WTC11 (cell line): ENCODE measurements around the gene MPP1. TPM values are rescaled to one million over a fixed set of nuclear protein-coding genes. Genes with fewer than 3 reads are reported as not detected.

Experiments
- ATAC-seq: fragments of 200-7000 bp; cut with Tn5 transposase; 2 replicates; pipeline ENCODE4 v1.10.0; 2021; ENCODE audit warnings: mild to moderate bottlenecking, moderate library complexity
- CTCF ChIA-PET: fragments of 300-600 bp; sonication (Branson Sonifier 250); formaldehyde crosslinking; loops from one replicate; lab custom pipeline; 2021; ENCODE audit warnings: antibody characterized with exemption; lab: Charles Lee
- POLR2A ChIA-PET: fragments of 350-600 bp; sonication (Branson Sonifier 250); formaldehyde crosslinking; loops from one replicate; lab custom pipeline; 2021; ENCODE audit warnings: antibody characterized with exemption; lab: Charles Lee
- DNase-seq: peaks from one replicate; pipeline ENCODE4 v3.0.0; 2021; ENCODE audit warnings: low spot score
- H3K27ac Mint-ChIP-seq: 2 replicates; pipeline ENCODE4 v1.8.0; 2021; ENCODE audit warnings: mixed read lengths
- H3K27me3 Mint-ChIP-seq: 2 replicates; pipeline ENCODE4 v1.8.0; 2021; ENCODE audit warnings: low read depth, mild to moderate bottlenecking, moderate library complexity, mixed read lengths
- H3K36me3 Mint-ChIP-seq: 2 replicates; pipeline ENCODE4 v1.8.0; 2021; ENCODE audit warnings: mixed read lengths
- H3K4me1 Mint-ChIP-seq: 2 replicates; pipeline ENCODE4 v1.8.0; 2022; ENCODE audit warnings: mixed read lengths
- H3K4me3 Mint-ChIP-seq: 2 replicates; pipeline ENCODE4 v1.8.0; 2021; ENCODE audit warnings: mild to moderate bottlenecking, moderate library complexity, mixed read lengths
- H3K9me3 Mint-ChIP-seq: 2 replicates; pipeline ENCODE4 v1.8.0; 2021; ENCODE audit warnings: mixed read lengths
- ATF1 ChIP-seq: sonication (generic); formaldehyde crosslinking; IDR thresholded peaks from 2 replicates; pipeline ENCODE4 v1.8.1; 2023; ENCODE audit warnings: mild to moderate bottlenecking, moderate library complexity, missing genetic modification reagents
- E2F1 ChIP-seq: sonication (generic); formaldehyde crosslinking; IDR thresholded peaks from 2 replicates; pipeline ENCODE4 v1.8.0; 2022; ENCODE audit warnings: mild to moderate bottlenecking, missing genetic modification reagents
- E2F4 ChIP-seq: sonication (generic); formaldehyde crosslinking; IDR thresholded peaks from 2 replicates; pipeline ENCODE4 v1.8.1; 2022; ENCODE audit warnings: low read depth, mild to moderate bottlenecking, moderate library complexity, missing genetic modification reagents, borderline replicate concordance
- ERG ChIP-seq: fragments of 250-450 bp; sonication (Bioruptor Pico); IDR thresholded peaks from 2 replicates; pipeline ENCODE4 v1.8.0; 2021; ENCODE audit warnings: mild to moderate bottlenecking
- GRHL2 ChIP-seq: fragments of 250-450 bp; sonication (Bioruptor Pico); IDR thresholded peaks from 2 replicates; pipeline ENCODE4 v1.8.0; 2022; ENCODE audit warnings: mild to moderate bottlenecking, moderate library complexity; ENCODE audit not compliant: insufficient replicate concordance, severe bottlenecking
- GTF2I ChIP-seq: fragments of 250-450 bp; sonication (Bioruptor Pico); conservative IDR thresholded peaks from 2 replicates; pipeline ENCODE4 v1.4.0; 2021; ENCODE audit warnings: mild to moderate bottlenecking
- HMGA2 ChIP-seq: fragments of 250-450 bp; sonication (Bioruptor Pico); IDR thresholded peaks from 2 replicates; pipeline ENCODE4 v1.4.0; 2021; ENCODE audit warnings: mild to moderate bottlenecking, moderate library complexity
- KAT7 ChIP-seq: sonication (generic); formaldehyde crosslinking; IDR thresholded peaks from 2 replicates; pipeline ENCODE4 v1.8.1; 2023; ENCODE audit warnings: missing genetic modification reagents, mild to moderate bottlenecking, borderline replicate concordance
- MXD4 ChIP-seq: fragments of 250-450 bp; sonication (Bioruptor Pico); IDR thresholded peaks from 2 replicates; pipeline ENCODE4 v1.8.0; 2021; ENCODE audit warnings: mild to moderate bottlenecking, moderate library complexity, borderline replicate concordance
- NFATC4 ChIP-seq: fragments of 250-450 bp; sonication (Bioruptor Pico); IDR thresholded peaks from 2 replicates; pipeline ENCODE4 v1.9.0; 2021; ENCODE audit warnings: mild to moderate bottlenecking
- NFE2L1 ChIP-seq: sonication (generic); formaldehyde crosslinking; IDR thresholded peaks from 2 replicates; pipeline ENCODE4 v1.8.1; 2023; ENCODE audit warnings: missing genetic modification reagents
- NR1H2 ChIP-seq: sonication (generic); formaldehyde crosslinking; IDR thresholded peaks from 2 replicates; pipeline ENCODE4 v1.9.0; 2021; ENCODE audit warnings: mild to moderate bottlenecking, moderate library complexity, missing genetic modification reagents
- PREB ChIP-seq: sonication (generic); formaldehyde crosslinking; IDR thresholded peaks from 2 replicates; pipeline ENCODE4 v1.8.1; 2022; ENCODE audit warnings: mild to moderate bottlenecking, missing genetic modification reagents, moderate library complexity, borderline replicate concordance
- SP1 ChIP-seq: sonication (generic); formaldehyde crosslinking; conservative IDR thresholded peaks from 2 replicates; pipeline ENCODE4 v1.8.1; 2022; ENCODE audit warnings: missing genetic modification reagents
- ZBTB43 ChIP-seq: sonication (generic); formaldehyde crosslinking; IDR thresholded peaks from 2 replicates; pipeline ENCODE4 v1.8.1; 2023; ENCODE audit warnings: mild to moderate bottlenecking, missing genetic modification reagents
- ZNF232 ChIP-seq: sonication (generic); formaldehyde crosslinking; IDR thresholded peaks from 2 replicates; pipeline ENCODE4 v1.8.0; 2022; ENCODE audit warnings: mild to moderate bottlenecking, missing genetic modification reagents
- ZNF263 ChIP-seq: sonication (generic); formaldehyde crosslinking; IDR thresholded peaks from 2 replicates; pipeline ENCODE4 v1.8.1; 2022; ENCODE audit warnings: low read depth, mild to moderate bottlenecking, moderate library complexity, missing genetic modification reagents
- ZNF317 ChIP-seq: sonication (generic); formaldehyde crosslinking; IDR thresholded peaks from 2 replicates; pipeline ENCODE4 v1.8.1; 2023; ENCODE audit warnings: low read depth, mild to moderate bottlenecking, moderate library complexity, missing genetic modification reagents, borderline replicate concordance
- ZNF396 ChIP-seq: fragments of 250-450 bp; sonication (Bioruptor Pico); IDR thresholded peaks from 2 replicates; pipeline ENCODE4 v1.8.0; 2021; ENCODE audit warnings: mild to moderate bottlenecking, moderate library complexity, borderline replicate concordance
- total RNA-seq: library from RNA; stranded (reverse); gene quantifications from 3 replicates; pipeline ENCODE4 v1.2.3, GENCODE V29; 2021
- TF ChIP-seq, protein P1 (sequence below): sonication (generic); formaldehyde crosslinking; IDR thresholded peaks from 2 replicates; pipeline ENCODE4 v1.8.1; 2022; ENCODE audit warnings: missing genetic modification reagents, borderline replicate concordance

Gene MPP1
- total RNA-seq, 1 experiment from 2014 or later = 15.8 TPM

GRCh38 chrX:154733066-154733425 is 72.2 kb downstream of the MPP1 start:
- CTCF ChIA-PET = no interaction called here
- no peak for DNase-seq
- Mint-ChIP-seq H3K27me3 (no peaks in the 10 kb centered on the region; the same call in 1 of the 2 replicates), H3K4me1 (peaks cover 12% of the 10 kb centered on the region), H3K9me3 (no peaks in the 10 kb centered on the region)
- no peak for ATAC-seq
- no peak for TF ChIP-seq NFATC4 (CRISPR knock-in tag)
- no peak for TF ChIP-seq SP1
- TF ChIP-seq, all 79 proteins: peak for 0
- no peak overlapping the region for H3K27ac Mint-ChIP-seq
- POLR2A ChIA-PET = no interaction called here
- no peaks in the 10 kb centered on the region for H3K36me3 Mint-ChIP-seq
- H3K4me3 Mint-ChIP-seq = no peak overlapping the region

- CTCF ChIA-PET = interaction anchor here (1.1 kb wide), 1 partner anchor 16 kb away, joined by 5 read pairs; no protein-coding TSS in a partner anchor
- no peak overlapping the region for H3K27ac Mint-ChIP-seq
These were observed 72.7 kb downstream of the MPP1 start for GRCh38 chrX:154732421-154733065.

More at GRCh38 chrX:154732421-154733065, 72.7 kb downstream of the MPP1 start:
- Mint-ChIP-seq H3K27me3 (no peaks in the 10 kb centered on the region; the same call in 1 of the 2 replicates), H3K36me3 (no peaks in the 10 kb centered on the region), H3K4me3 (no peak overlapping the region), H3K9me3 (no peaks in the 10 kb centered on the region), H3K4me1 (peaks cover 12% of the 10 kb centered on the region)
- DNase-seq (no peak), ATAC-seq (no peak)
- TF ChIP-seq ZNF317 (CRISPR knock-in tag) = no peak
- TF ChIP-seq MXD4 (CRISPR knock-in tag) = no peak
- TF ChIP-seq ZNF263 (CRISPR knock-in tag) = no peak
- no peak for TF ChIP-seq ZBTB43 (CRISPR knock-in tag)
- TF ChIP-seq HMGA2 = no peak
- TF ChIP-seq NR1H2 = no peak
- no peak for TF ChIP-seq GTF2I
- no peak for TF ChIP-seq KAT7 (CRISPR knock-in tag)
- TF ChIP-seq E2F1 (CRISPR knock-in tag) = no peak
- no peak for TF ChIP-seq ZNF232 (CRISPR knock-in tag)
- no peak for TF ChIP-seq ZNF396 (CRISPR knock-in tag)
- TF ChIP-seq PREB (CRISPR knock-in tag) = no peak
- no peak for TF ChIP-seq E2F4
- no peak for TF ChIP-seq ATF1 (CRISPR knock-in tag)
- no peak for TF ChIP-seq GRHL2 (CRISPR knock-in tag)
- TF ChIP-seq, protein P1, sequence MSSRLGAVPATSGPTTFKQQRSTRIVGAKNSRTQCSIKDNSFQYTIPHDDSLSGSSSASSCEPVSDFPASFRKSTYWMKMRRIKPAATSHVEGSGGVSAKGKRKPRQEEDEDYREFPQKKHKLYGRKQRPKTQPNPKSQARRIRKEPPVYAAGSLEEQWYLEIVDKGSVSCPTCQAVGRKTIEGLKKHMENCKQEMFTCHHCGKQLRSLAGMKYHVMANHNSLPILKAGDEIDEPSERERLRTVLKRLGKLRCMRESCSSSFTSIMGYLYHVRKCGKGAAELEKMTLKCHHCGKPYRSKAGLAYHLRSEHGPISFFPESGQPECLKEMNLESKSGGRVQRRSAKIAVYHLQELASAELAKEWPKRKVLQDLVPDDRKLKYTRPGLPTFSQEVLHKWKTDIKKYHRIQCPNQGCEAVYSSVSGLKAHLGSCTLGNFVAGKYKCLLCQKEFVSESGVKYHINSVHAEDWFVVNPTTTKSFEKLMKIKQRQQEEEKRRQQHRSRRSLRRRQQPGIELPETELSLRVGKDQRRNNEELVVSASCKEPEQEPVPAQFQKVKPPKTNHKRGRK (CRISPR knock-in tag) = no peak
- no peak for TF ChIP-seq NFE2L1
- TF ChIP-seq ERG = no peak
- POLR2A ChIA-PET = no interaction called here
